CD4-positive, alpha-beta T cell treated with Interleukin-12 subunit alpha and Interleukin-12 subunit beta, for 1 hour (primary cell): ENCODE measurements around the gene EIF5B.
"Not testable (repeated sequence)": the region's sequence is repeated elsewhere in the genome, so short reads cannot be mapped to it uniquely, and the experiment has no call there.

Source experiments
- DNase-seq: peaks from one replicate; pipeline ENCODE4 v3.0.0-alpha.2; 2020

EIF5B gene, protein sequence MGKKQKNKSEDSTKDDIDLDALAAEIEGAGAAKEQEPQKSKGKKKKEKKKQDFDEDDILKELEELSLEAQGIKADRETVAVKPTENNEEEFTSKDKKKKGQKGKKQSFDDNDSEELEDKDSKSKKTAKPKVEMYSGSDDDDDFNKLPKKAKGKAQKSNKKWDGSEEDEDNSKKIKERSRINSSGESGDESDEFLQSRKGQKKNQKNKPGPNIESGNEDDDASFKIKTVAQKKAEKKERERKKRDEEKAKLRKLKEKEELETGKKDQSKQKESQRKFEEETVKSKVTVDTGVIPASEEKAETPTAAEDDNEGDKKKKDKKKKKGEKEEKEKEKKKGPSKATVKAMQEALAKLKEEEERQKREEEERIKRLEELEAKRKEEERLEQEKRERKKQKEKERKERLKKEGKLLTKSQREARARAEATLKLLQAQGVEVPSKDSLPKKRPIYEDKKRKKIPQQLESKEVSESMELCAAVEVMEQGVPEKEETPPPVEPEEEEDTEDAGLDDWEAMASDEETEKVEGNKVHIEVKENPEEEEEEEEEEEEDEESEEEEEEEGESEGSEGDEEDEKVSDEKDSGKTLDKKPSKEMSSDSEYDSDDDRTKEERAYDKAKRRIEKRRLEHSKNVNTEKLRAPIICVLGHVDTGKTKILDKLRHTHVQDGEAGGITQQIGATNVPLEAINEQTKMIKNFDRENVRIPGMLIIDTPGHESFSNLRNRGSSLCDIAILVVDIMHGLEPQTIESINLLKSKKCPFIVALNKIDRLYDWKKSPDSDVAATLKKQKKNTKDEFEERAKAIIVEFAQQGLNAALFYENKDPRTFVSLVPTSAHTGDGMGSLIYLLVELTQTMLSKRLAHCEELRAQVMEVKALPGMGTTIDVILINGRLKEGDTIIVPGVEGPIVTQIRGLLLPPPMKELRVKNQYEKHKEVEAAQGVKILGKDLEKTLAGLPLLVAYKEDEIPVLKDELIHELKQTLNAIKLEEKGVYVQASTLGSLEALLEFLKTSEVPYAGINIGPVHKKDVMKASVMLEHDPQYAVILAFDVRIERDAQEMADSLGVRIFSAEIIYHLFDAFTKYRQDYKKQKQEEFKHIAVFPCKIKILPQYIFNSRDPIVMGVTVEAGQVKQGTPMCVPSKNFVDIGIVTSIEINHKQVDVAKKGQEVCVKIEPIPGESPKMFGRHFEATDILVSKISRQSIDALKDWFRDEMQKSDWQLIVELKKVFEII

DNA sequence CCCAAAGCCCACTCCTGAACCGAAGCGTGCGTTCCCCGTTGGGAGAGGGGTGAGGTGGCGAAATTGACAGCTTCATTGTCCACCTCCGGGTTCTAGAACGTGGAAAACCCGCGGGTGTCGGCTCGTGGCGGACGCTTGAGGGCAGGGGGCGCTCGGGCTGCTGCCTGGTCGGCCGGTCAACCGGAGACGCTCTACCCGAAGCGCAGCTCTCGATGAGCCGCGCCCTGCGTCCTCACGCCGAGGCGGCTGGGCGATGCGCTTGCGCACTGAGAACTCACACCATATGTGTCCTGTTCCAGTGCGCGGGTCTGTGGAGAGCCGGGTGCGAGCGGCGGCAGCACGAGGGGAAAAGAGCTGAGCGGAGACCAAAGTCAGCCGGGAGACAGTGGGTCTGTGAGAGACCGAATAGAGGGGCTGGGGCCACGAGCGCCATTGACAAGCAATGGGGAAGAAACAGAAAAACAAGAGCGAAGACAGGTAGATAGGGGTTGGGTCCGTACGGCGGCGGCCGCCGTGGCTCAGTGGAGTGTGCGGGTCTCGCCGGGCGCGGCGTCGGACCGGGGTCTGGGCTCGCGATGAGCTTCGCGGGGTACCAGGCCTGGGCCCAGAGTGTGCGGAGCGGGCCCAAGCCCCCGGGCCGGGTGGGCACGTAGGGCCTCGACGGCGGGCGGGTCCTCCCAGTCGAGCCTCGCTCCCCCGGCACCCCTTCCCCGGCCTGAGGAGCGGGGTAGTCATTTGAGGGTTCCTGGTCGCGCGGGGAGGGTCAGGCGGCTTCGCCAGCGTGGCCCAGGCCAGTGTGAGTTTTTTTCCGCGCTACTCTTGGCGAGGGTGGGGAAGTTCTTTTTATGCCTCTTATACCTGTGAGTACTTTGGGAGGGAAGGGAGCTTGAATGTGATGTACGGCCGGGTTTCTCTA, at the start of gene EIF5B:
Gene EIF5B, plus strand, starts transcription at position 277 of the 916 bp plus-strand sequence. Its CDS starts 166 bp downstream, at position 443.
- peak; percentile 95 for DNase-seq

DNA sequence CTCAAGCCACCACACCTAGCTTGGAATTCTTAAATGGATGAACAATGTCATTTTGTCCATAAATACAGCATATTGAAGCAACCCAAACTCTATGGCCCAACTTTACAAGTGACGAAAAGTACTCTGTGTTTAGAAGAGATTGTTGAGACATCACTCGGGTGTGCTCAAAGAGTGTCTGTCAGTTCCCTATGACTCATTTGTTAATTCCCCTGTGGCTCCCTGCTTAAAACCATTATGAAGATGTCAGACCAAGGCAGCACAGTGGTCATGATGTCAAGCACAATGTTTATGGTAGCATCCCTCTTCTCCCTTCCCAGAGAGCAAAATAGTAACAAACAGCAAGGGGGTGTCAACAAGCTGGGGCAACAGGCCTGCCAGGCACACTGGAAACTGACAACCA, 39.2 kb upstream of the EIF5B start:
- no peak for DNase-seq

DNA sequence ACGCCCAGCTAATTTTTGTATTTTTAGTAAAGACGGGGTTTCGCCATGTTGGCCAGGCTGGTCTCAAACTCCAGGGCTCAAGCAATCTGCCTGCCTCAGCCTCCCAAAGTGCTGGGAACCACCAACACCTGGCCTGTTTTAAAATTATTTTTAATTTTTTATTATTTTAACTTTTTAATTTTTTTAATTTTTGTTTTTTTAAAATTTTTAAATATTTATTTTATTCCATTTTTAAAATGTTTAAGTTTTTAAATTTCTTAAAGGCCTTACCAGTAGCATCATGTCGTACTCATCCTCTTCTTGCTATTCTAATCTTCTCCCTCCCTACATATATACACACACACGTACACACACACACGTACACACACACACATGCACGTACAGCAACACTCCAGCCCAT, 37.6 kb upstream of the EIF5B start:
- DNase-seq = no peak

GRCh38 chr2:99301097-99301496, 36.1 kb upstream of the EIF5B start, which contains the start of gene LYG1:
LYG1 (minus strand) TSS chr2:99301197; CDS start chr2:99295670, 5,527 bp downstream.
- DNase-seq = not testable (repeated sequence)

DNA sequence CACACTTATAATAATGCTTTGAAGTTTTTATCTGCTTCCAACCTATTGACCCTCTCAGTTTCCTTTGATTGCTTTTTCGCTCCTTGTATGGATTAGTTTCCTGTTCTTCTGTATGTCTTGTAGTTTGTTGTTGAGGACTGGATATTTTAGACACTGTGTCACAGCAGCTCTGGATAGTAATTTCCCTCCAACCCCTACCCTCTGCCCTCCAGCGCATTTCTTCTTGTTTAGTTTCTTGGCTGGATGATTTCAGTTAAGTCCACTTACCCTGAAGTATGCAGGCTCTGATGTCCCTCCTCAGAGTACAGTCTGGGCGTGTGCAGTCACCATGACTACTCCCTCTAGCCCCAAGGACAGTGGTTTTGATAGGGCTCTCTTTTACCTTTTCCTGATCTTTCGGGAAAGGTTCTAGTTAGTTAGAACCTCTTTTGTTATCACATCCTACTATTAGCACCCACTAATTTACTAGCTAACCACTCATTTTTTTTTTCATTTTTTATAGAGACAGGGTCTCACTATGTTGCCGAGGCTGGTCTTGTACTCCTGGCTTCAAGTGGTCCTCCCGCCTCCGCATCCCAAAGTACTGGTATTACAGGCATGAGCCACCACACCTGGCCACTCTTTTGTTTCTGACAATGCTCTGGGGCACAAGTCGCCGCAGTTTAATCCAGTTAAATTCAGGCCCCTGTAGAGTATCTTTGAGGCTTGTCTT, 19.9 kb upstream of the EIF5B start:
- no peak for DNase-seq

- not testable (repeated sequence) for DNase-seq
Measured at GRCh38 chr2:99317873-99318200, 19.4 kb upstream of the EIF5B start.

DNA sequence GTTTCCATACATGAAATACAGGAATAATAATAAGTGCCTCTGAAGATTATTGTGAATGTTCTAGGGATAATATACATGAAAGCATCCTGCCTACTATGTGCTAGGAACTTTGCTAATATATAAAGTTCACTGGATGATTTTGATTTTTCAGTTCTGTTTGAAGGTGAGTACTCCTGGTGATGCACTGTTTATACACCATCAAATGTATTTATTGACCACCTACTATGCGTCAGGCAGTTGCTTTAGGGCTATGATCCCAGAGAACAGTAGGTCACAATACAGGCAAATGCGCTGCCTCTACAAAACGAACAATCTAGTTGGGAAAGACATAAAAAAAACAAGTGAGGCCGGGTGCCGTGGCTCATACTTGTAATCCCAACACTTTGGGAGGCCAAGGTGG, 11.8 kb upstream of the EIF5B start:
- no peak for DNase-seq

DNA sequence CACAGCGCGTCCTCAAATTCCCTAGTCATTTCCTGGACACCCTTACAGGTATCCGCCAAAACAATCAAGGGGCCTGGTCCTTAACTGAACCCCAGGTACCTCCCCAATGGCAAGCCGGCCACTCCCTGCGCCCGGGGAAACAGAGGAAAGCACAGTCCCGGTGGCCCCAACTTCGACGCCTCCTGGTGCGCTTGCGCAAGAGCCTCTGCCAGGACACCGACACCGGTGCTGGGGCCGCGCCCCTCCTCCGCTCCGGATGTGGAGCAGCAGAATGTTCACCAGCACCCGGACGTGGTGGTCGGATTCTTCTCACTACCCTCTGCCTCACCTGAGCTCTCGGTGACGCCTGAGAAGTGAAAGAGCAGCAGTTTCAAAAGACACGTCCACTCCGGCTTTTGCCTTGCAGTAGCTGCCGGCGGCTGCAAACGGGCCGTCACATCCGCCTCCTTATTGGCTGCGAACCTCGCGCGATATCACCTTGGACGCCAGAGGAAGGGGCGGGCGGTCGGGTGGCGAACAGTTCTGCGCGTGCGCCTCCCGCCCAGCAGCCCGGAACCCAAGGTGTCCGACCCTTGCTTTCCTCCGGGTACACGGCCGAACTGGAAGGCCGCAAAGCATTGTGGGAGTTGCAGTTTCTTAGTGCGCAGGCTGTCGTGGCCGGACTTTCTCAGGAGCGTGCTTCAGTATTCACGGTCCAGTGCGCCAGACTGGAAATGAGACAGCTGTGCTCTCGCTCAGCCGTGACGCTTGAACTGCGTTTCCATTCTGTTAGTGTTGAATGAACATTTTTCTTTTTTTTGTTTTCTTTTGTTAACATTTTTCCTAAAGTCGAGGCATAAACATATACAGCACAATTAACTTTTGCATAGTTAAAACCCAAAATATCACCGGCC, 1.0 kb upstream of the EIF5B start, which contains the start of gene TXNDC9:
Gene TXNDC9, minus strand, starts transcription at position 423 of the 893 bp plus-strand sequence. CDS start 3,123 bp downstream, outside the sequence.
- peak; percentile 99 for DNase-seq

DNA sequence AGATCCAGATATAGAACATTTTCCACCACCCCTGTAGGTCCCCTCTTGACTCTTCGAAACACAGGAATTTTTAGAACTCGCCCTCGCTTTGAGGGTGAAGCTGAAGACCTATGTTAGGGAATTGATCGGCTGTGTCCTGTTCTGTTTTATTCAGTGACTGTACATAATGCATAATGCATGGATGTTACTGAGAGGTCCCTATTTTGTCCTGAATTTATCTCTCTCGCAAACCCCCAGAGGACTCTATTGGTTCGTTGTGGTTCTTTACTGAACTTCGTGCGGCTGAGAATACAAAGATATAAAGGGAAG, 431 bp upstream of the EIF5B start:
- no peak for DNase-seq

DNA sequence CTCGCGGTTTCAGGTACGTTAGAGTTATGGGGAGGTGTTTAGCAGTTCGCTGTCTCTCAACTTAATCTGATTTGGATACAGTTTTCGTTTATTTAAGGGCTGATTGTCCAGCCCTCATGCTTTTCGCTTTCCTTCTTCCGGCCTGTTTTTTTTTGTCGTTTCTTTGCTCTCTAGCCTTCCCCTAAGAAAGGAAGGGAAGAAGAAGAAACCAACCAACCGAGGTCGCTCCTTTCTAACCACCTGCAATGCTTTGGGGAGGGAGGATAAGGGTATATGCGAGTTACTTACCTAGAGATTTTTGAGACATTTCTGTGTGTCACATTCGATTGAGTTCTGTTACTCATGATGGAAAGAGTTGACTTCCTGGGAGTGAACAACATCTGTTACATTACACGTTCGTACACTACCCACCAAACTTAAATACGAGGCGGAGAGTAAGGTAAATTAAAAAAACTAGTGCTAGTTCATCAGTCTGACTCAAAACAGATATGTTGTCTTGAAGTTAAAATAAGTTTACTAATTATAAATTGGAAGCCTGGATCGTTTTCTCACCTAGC, 918 bp downstream of the EIF5B start:
- peak; percentile 19 for DNase-seq

GRCh38 chr2:99340669-99341236, 3.6 kb downstream of the EIF5B start:
- no peak for DNase-seq

GRCh38 chr2:99342536-99342935, 5.3 kb downstream of the EIF5B start:
- no peak for DNase-seq

GRCh38 chr2:99345446-99345845, 8.3 kb downstream of the EIF5B start:
- DNase-seq = not testable (repeated sequence)

GRCh38 chr2:99346218-99346617, 9.0 kb downstream of the EIF5B start:
- DNase-seq = no peak

- DNase-seq = no peak
Measured at GRCh38 chr2:99348173-99348572, 11.0 kb downstream of the EIF5B start.

DNA sequence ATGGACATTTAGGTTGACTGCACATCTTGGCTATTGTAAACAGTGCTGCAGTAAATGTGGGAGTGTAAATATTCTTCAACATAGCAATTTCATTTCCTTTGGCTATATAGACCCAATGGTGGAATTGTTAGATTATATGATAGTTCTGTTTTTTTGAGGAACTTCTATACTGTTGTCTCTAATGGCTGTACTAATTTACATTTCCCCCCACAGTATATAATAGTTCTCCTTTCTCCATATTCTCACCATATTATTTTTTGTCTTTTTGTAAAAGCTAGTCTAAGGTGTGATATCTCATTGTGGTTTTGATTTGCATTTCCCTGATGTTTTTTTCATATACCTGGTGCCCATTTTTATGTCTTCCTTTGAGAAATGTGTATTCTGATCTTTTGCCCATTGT, 13.0 kb downstream of the EIF5B start:
- DNase-seq = no peak

DNA sequence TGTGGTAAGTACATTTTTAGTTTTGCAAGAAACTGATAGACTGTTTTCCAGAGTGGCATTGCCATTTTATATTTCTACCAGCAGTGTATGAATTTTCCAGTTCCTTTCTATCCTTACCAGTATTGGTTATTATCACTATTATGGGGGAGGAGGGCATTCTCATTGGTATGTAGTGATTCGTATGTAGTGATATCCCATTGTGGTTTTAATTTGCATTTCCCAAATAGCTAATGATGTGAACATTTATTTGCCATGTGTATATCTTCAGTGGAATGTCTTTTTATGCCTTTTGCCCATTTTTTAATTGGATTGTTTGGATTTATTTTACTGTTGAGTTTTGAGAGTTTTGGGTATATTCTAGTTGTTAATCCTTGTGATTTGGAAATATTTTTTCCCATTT, 16.9 kb downstream of the EIF5B start:
- no peak for DNase-seq

DNA sequence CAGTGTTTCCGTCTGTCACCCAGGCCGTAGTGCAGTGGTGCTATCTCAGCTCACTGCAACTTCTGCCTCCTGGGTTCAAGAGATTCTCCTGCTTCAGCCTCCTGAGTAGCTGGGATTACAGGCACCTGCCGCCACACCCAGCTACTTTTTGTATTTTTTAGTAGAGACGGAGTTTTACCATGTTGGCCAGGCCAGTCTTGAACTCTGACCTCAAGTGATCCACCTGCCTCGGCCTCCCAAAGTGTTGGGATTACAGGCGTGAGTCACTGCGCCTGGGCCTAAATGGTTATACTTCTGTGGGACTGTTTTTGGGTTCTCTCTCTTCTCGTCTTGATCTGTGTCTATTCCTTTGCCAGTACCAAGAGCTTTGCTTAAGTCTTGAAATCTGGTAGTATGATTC, 17.6 kb downstream of the EIF5B start:
- DNase-seq = not testable (repeated sequence)

- DNase-seq = no peak
Measured at GRCh38 chr2:99356853-99357252, 19.7 kb downstream of the EIF5B start.

DNA sequence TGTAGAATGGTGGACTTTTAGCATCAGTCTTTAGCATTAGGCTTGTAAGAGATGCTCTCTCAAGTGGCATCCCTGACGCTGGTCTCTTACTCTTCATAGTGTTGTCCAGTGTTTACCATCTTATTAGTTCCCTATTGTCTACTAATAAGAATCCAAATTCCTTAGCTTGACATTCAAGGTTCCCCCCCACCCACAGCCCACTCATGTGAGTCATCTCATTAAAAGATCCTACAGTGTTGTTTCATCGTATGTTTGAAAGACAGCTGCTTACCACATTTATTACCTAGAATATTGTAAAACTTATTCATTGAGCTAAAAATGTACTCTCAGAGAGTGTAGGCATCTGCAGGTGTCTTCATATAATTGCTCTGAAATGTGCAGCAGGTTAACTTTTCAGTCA, 28.5 kb downstream of the EIF5B start:
- DNase-seq = no peak
